ENCODE data around the gene SEMA7A.
A peak's percentile ranks its signal among the peaks of the same experiment; 100 is the strongest.
"Not testable (repeated sequence)": the region's sequence is repeated elsewhere in the genome, so short reads cannot be mapped to it uniquely, and the experiment has no call there.

The SEMA7A gene

GRCh38 chr15:74433592-74434262 is at the start of gene SEMA7A:
SEMA7A (minus strand) TSS chr15:74433958; CDS start chr15:74433918, 40 bp downstream.
- peak; percentile 70 to 91 (median 90) for DNase-seq

- DNase-seq, result no peak
Observed at GRCh38 chr15:74482661-74483060, 48.9 kb upstream of the SEMA7A start.

- not testable (repeated sequence) for DNase-seq
Observed at GRCh38 chr15:74480364-74480763, 46.6 kb upstream of the SEMA7A start.

- not testable (repeated sequence) for DNase-seq
Observed at GRCh38 chr15:74471621-74472020, 37.9 kb upstream of the SEMA7A start.

GRCh38 chr15:74470631-74471395 is 37.1 kb upstream of the SEMA7A start:
- DNase-seq, result no peak

GRCh38 chr15:74468341-74469032 is 34.7 kb upstream of the SEMA7A start:
- DNase-seq, result no peak

- no peak for DNase-seq
Observed at GRCh38 chr15:74466570-74466969, 32.8 kb upstream of the SEMA7A start.

GRCh38 chr15:74464897-74465296 is 31.1 kb upstream of the SEMA7A start:
- DNase-seq, result no peak

GRCh38 chr15:74464216-74464615 is 30.5 kb upstream of the SEMA7A start:
- no peak for DNase-seq

- no peak for DNase-seq
Observed at GRCh38 chr15:74463634-74464033, 29.9 kb upstream of the SEMA7A start.

- DNase-seq, result peak in 1 of 3 experiments; percentile 61
Observed at GRCh38 chr15:74461847-74462511, 28.2 kb upstream of the SEMA7A start.

- peak; percentile 96 to 99 (median 98) for DNase-seq
Observed at GRCh38 chr15:74460871-74461846, 27.4 kb upstream of the SEMA7A start, which contains the start of gene UBL7. UBL7 (minus strand) TSS chr15:74461160; CDS start chr15:74458867, 2,293 bp downstream.

GRCh38 chr15:74460298-74460697 is 26.5 kb upstream of the SEMA7A start:
- DNase-seq, result no peak

- not testable (repeated sequence) for DNase-seq
Observed at GRCh38 chr15:74459798-74460197, 26.0 kb upstream of the SEMA7A start.

- DNase-seq, result no peak
Observed at GRCh38 chr15:74458473-74458872, 24.7 kb upstream of the SEMA7A start.

GRCh38 chr15:74457036-74457435 is 23.3 kb upstream of the SEMA7A start:
- DNase-seq, result not testable (repeated sequence)

- no peak for DNase-seq
Observed at GRCh38 chr15:74454764-74455500, 21.2 kb upstream of the SEMA7A start.

GRCh38 chr15:74453925-74454763 is 20.4 kb upstream of the SEMA7A start:
- no peak for DNase-seq

- peak in 1 of 3 experiments; percentile 48 for DNase-seq
Observed at GRCh38 chr15:74451861-74452835, 18.4 kb upstream of the SEMA7A start.

Data from NCI-H1417 (cell line).